TTC549 (cell line): ENCODE data around the gene DZIP3.

ENCODE experiments used
- FAIRE-seq: peaks from 2 replicates; lab custom pipeline; 2012; peaks lifted over from hg19 to GRCh38; lab: Jason Lieb, UNC

DZIP3 gene, protein sequence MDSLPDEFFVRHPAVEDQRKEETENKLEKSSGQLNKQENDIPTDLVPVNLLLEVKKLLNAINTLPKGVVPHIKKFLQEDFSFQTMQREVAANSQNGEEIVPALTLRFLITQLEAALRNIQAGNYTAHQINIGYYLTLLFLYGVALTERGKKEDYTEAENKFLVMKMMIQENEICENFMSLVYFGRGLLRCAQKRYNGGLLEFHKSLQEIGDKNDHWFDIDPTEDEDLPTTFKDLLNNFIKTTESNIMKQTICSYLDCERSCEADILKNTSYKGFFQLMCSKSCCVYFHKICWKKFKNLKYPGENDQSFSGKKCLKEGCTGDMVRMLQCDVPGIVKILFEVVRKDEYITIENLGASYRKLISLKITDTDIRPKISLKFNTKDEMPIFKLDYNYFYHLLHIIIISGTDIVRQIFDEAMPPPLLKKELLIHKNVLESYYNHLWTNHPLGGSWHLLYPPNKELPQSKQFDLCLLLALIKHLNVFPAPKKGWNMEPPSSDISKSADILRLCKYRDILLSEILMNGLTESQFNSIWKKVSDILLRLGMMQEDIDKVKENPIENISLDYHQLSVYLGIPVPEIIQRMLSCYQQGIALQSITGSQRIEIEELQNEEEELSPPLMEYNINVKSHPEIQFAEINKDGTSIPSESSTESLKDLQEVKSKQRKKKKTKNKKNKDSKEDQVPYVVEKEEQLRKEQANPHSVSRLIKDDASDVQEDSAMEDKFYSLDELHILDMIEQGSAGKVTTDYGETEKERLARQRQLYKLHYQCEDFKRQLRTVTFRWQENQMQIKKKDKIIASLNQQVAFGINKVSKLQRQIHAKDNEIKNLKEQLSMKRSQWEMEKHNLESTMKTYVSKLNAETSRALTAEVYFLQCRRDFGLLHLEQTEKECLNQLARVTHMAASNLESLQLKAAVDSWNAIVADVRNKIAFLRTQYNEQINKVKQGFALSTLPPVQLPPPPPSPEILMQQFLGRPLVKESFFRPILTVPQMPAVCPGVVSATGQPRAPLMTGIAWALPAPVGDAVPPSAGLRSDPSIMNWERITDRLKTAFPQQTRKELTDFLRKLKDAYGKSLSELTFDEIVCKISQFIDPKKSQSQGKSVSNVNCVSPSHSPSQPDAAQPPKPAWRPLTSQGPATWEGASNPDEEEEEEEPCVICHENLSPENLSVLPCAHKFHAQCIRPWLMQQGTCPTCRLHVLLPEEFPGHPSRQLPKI

GRCh38 chr3:108589081-108589997, at the start of gene DZIP3, which contains the start of gene CIP2A:
DZIP3 (plus strand) TSS chr3:108589722; CDS start chr3:108605407, 15,685 bp downstream.
CIP2A (minus strand) TSS chr3:108589438; CDS start chr3:108589375, 63 bp downstream.
- peak; percentile 71 for FAIRE-seq

GRCh38 chr3:108546247-108546646, 43.3 kb upstream of the DZIP3 start:
- FAIRE-seq = no peak

GRCh38 chr3:108546692-108547091, 42.8 kb upstream of the DZIP3 start:
- no peak for FAIRE-seq

- no peak for FAIRE-seq
Measured at GRCh38 chr3:108548304-108548703, 41.2 kb upstream of the DZIP3 start.

DNA sequence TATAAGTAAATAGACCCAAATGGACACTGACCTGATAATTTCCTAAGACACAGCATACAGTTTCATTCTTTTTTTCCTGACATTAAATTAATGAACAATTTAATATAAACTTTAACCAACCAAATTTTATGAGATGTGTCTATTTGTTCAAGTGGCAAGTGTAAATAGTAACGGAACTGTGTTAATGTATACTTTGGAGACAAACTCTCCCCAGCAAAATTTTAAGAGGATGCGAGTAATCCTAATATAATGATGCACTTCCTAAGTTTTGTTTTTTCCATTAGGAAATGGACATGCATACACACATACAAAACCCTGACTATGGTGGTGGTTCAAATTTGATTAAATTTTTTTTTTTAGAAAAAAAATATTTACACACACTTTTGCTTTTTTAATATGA, 40.6 kb upstream of the DZIP3 start:
- FAIRE-seq = no peak

GRCh38 chr3:108552267-108553159, 37.0 kb upstream of the DZIP3 start:
- FAIRE-seq = peak; percentile 56

GRCh38 chr3:108554229-108554628, 35.3 kb upstream of the DZIP3 start:
- no peak for FAIRE-seq

- no peak for FAIRE-seq
Measured at GRCh38 chr3:108554913-108555571, 34.5 kb upstream of the DZIP3 start.

- no peak for FAIRE-seq
Measured at GRCh38 chr3:108555966-108556581, 33.4 kb upstream of the DZIP3 start.

GRCh38 chr3:108562565-108562964, 27.0 kb upstream of the DZIP3 start:
- no peak for FAIRE-seq

- FAIRE-seq = no peak
Measured at GRCh38 chr3:108564564-108564963, 25.0 kb upstream of the DZIP3 start.

DNA sequence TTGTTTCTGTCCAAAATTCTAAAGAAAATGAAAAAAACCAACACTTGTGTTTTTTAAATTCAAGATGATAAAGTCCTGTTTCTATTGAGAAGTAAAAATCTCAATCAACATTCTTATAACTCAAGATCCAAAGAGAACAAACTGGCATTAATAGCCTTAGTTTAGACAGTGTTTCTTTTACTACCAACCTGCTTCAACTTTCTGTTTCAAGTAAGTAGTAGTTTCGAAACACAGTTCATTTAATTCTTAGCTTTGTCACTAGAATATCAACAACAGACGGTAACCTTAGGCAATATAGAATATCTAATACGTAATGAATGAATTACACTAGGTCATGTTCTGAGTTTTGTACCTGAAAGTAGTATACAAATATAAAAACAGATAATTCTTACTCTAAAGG, 24.0 kb upstream of the DZIP3 start:
- FAIRE-seq = no peak

DNA sequence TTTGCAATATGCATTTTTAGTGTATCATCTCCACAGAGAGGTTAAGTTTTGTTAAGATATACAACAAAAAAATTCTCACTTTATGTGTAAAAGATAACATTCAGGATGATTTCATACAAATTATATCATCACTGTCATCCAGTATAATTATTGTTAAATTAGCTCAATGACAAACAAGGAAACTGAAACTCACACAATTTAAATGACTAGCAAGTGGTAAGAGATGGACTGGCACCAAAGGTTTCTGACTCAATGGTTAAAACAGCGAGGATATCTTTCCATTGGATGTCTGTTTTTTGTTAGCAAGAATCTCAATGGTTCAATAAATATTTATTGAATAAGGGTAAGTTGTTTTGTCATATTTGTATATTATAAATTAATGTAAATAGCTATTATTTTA, 22.9 kb upstream of the DZIP3 start:
- no peak for FAIRE-seq

DNA sequence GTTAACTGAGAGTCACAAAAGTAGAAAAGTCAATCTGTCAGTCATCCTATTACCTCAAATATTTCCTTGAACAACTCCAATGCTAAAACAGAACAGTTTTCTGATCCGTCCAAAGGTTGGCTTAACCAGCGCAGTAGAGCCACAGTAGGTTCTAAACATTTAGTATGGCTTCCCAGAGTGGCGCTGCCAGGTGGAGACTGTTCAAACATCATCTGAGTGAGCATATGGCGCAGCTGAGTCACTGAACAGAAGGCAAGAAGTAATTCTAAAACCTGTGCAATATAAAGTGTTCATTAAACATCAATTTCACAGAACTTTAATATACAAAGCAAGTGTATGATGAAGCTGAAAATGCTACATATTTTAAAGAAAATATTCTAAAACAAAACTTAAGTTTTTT, 20.2 kb upstream of the DZIP3 start:
- FAIRE-seq = no peak

DNA sequence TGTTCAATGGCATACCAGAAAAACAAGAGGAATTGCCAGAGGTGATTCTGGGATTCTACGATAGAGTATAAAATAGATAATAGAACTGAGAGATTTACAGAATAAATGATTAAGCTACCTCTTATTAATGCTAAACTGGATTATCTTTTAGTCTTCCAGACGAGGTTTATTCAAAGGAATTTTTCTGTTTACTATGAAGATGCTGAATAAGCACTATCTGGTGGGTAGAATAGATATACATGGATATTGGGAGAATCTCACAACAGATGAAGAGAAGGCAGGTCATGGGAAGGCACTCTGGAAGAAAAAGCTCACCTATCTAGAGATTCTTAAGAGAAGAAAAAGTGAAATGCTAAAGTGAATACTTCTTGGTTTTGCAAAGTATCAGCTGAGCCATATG, 11.5 kb upstream of the DZIP3 start:
- FAIRE-seq = no peak

GRCh38 chr3:108588601-108589000, 921 bp upstream of the DZIP3 start:
- no peak for FAIRE-seq

GRCh38 chr3:108589998-108590323, 439 bp downstream of the DZIP3 start:
- no peak for FAIRE-seq

DNA sequence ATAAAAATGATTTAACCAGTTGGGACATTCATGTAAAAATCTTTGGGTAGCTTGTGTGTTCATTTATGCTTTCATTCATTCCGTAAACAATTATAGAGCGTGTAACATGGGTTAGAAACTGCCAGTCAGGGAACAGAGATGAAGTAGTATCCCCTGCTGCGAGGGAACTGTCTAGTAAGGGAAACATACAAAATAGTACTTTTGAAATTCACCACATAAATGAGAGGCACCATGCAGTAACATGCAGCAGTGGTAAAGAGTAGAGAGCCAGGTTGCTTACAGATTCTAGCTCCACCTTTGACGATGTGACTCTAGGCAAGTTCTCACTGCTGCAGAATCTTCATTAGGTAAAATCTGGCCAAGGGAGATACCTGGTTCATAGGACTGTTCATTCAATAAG, 938 bp downstream of the DZIP3 start:
- FAIRE-seq = no peak

GRCh38 chr3:108595321-108595720, 5.8 kb downstream of the DZIP3 start:
- FAIRE-seq = no peak

GRCh38 chr3:108598375-108598774, 8.9 kb downstream of the DZIP3 start:
- no peak for FAIRE-seq
